Activated effector memory CD4-positive, alpha-beta T cell treated with anti-CD3 and anti-CD28 coated beads, Interleukin-2, amount 50 U/mL, for 16 hours (primary cell): ENCODE data around the gene MSANTD1.

Source experiments
- DNase-seq: peaks from one replicate; pipeline ENCODE4 v3.0.0-alpha.2; 2020

The MSANTD1 gene

DNA sequence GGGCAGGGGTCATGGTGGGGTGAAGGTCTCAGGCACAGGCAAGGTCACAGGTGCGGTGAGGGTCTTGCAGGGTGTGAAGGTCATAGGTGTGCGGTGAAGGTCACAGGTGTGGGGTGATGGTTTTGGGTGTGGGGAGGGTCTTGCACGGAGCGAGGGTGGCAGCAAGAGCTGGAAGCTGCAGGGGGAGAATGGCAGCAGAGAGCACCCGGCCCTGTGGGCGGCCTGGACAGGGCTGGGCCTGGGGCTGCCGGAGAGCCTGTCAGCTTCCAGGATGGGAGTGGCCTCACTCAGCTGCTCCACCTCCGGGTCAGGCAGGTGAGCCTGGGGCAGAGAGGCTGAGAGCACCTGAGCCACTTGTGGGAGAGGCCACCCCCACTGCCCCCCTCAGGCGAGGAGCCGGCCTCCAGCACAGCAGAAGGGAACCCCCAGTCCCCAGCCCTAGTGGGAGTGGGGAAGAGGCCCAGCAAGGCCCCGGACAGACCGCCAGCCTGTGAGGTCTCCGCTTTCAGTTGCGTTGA lies 1.5 kb downstream of the MSANTD1 start:
- DNase-seq: no peak

DNA sequence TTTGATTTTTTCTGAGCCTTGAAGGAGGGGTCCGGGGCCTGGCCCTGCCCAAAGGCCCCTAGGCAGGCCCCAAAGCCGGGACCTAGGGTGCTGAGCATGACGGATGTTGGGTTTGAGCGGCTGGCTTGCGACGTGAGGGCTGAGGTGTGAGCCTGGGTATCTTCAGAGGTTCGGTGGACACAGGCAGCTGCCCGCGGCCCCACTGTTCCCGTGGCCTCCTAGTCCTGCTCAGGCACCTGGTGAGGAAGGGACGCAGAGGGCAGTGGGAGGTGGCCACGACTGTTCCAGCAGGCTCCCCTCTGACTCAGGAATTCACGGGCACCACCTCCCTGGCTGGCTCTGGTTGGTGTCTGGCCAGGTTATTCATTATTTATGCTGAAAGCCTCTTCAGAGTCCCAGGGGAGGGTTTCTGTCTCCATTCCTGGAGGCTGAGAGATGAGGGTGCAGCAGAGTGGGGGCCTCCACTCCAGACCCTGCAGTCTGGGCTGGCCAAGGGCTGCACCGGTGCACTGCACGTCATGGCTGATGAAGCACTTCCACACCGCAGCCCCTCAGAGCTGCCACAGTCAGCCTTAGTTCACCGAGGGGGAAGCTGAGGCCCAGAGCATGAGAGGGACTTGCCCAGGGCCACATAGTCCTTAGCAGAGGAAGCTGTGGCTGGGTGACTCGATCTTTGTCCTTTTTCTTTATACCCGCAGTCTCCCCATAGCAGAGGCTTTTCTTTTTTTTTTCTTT lies 2.2 kb downstream of the MSANTD1 start:
- no peak for DNase-seq

DNA sequence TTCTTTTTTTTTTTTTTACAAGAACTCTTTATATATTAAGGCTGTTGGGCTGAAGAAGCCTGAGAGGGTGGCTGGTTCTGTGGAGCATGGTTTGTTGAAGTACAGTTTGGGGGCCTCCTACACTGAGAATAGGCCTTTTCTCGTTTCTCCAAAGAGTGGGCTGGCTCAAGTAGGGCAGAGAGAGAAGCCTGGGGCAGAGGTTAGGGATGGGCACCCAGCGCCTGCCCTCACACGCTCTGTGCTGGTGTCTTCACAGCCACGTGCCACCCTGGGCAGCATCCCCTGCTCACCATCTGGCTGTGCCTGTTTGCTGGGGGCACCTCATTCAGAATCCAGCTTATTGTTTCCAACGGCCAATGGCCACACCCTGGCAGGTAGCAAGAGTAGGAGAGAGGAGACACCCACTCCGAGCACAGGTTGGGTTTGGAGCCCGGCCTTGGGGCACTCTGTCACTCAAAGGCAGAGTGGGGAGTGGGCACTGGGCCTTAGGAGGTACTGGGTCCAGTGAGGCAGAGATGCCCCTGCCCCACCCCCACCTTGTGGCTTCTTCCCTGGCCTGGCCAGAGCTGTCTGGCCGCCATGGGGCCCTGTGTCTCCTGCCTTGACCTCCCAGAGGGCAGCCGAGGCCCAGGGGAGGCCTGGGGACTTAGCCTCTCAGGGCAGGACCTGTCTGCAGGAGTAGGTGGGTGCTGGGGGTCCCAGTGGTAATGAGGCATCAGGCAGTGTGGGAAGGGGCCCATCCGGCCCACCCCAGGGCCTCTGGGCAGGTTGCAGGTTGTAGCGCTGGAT lies 2.9 kb downstream of the MSANTD1 start:
- peak; percentile 47 for DNase-seq

DNA sequence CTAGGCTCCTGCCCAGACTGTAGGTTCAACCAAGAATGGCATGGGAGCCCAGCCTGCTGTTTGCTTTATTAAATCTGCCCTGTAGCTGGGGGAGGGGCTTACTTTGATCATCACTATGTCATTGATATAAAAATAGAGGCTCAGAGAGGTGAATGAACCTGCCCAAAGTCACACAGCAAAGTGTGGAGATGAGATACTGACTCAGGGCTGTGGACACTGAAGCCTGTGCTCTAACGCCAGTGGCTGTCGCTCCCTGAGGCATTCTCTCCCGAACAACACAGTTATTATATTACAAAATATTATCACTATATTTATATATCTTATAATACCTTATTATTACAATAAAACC lies 3.5 kb downstream of the MSANTD1 start:
- DNase-seq: no peak

DNA sequence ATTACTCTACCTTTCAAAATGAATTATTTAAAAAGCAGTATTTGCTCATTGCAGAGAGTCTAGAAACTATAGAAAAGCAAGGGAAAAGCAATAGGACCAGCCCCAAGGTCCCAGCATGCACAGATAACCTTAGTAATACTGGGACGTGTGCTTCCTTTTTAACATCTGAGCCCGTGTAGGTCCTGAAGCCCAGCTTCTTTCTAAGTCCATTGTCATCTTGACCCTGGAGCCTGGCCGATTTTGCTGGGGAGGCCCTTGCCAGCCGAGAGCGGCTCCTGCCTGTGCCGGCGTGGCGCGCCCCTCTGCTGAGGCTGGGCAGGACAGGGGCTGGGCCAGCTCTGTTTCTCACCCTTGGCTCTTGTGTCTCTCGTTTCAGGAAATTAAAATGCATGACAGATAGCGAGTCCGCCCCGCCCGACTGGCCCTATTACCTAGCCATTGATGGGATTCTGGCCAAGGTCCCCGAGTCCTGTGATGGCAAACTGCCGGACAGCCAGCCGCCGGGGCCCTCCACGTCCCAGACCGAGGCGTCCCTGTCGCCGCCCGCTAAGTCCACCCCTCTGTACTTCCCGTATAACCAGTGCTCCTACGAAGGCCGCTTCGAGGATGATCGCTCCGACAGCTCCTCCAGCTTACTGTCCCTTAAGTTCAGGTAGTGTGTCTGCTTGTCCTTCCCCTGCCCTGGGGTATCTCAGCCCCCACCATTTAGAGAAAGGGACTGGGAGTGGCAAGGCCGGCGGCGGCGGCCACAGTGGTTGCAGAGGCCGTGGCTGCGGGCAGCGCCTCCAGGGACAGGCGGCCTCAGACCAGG lies 4.1 kb downstream of the MSANTD1 start:
- DNase-seq: peak; percentile 44

DNA sequence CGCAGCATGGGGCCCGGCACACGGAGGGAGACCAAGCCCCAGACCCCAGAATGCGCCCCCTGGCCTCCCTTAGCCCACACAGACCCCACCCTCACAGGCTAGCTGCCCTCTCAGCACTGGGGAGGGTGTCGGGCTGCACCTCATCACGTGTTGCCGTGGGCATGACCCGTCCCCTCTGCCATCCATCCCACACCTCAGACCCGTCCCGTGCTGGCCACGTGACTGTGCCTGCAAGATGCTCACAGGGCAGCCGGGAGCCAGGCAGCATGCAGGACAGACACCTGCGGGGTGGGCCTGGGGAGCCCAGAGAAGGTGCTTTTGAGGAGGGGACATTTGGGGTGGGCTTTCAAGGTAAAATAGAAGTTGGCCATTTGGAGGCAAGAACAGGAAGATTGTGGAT lies 4.8 kb downstream of the MSANTD1 start:
- peak; percentile 60 for DNase-seq

DNA sequence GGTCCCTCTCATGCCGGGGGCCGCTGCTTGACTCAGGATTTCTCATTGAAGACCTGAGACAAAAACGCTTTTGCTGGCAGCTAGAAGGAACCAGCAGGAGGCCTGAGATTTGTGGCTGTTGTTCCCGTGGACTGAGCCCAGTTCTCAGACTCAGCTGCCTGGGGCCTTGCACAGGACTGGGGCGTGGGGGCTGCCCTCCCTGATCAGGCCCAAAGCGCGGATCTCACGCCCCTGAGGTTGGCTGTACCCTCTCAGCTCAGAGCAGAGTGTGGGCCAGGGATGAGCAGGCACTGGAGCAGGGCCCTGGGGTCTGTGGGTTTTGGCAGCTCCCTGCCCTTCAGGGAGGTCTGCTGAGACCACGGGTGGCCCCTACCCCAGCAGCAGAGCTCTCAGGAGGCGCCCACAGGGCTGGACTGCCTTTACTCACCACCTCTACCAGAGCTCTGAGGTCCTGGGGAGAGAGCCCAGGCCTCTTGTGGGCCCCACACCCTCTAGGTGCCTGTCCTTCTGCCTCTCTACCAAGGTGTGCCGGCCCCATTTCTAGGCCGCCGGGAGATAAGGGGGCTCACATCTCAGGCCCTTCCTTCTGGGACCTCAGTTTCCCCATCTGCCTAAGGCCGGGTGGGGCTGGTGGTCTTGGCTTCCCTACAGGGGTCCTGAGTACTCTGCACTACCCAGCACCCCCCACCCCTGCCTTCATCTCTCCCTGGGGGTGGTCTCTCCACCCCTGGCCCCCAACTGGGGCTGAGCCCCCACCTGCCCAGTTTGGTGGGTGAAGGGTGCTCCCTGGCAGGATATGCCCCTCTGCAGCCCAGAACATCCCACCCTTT lies 5.6 kb downstream of the MSANTD1 start:
- peak; percentile 22 for DNase-seq

DNA sequence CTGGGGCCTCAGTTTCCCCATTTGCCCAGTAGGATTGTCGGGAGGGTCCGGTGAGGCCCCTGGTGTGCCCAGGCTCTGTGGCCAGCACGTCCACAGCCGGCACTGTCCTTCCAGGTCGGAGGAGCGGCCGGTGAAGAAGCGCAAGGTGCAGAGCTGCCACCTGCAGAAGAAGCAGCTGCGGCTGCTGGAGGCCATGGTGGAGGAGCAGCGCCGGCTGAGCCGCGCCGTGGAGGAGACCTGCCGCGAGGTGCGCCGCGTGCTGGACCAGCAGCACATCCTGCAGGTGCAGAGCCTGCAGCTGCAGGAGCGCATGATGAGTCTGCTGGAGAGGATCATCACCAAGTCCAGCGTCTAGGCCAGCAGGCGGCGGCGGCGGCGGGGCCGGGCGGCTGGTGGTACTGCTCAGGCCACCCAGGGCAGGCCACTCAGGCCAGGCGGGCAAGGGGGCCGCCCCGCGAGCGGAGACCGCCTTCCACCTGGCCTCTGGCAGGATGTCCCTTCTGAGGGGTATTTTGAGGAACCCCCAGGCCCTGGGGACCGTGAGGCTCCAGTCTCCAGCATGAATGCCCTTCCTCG lies 6.7 kb downstream of the MSANTD1 start:
- DNase-seq: peak; percentile 51

DNA sequence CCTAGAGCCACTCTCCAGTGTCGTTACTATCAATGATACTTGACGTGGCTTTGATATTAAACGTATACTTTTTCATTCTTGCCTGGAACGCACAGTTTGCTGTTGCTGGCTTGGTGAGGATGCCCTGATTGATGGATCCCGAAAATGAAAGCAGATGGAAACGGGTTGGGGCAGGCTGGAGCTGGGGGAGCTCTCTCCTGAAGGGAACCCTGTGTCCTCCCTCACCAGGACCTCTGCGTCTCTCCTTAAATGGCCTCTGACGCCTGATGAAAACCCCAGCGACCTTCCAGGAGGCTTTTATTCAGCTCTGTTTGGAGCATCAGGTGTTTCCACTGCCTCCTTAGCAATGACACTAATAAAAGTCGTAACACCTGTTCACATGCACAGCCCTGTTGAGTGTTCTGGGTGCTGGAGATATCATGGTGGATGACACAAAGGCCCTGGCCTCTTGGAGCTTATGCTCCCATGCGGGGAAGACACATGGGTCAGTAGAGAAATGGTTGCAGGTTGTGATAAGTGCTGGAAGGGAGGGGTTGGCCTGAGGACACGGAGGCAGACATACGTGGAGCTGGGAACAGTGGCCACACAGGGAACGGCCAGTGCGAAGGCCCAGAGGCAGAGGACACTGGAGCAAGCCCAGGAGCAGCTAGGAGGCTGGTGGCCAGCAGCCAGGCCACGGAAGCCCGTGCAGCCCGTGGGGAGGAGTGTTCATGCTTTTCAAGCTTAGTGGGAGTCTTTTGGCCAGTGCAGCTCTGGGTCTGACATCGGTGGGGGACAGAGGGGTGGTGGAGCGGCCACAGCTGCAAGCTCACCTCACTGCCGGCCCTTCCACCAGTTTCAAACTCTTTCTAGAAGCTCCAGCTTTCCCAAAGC lies 7.5 kb downstream of the MSANTD1 start:
- peak; percentile 30 for DNase-seq

DNA sequence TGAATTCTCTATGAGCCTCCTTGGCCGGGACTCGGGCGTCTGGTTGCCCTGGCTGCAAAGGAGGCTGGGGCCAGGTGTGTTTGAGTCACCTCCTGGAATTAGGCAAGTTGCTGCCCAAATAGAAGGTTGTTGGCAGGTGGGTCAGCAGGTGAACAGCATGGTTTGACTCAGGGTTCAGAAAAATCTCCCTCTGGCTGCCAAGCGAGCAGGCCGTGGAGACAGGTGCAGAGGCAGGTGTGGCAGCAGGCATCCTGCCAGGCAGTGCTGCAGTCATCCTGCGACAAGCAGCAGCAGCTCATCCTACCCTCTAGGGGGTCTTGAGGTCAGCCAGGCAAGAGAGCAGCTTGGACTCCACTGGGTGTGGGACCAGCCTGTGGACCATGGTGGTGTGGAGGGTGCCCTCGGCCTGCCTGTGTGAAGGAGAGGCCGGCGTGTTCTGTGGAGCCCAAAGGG lies 8.2 kb downstream of the MSANTD1 start:
- peak; percentile 33 for DNase-seq

DNA sequence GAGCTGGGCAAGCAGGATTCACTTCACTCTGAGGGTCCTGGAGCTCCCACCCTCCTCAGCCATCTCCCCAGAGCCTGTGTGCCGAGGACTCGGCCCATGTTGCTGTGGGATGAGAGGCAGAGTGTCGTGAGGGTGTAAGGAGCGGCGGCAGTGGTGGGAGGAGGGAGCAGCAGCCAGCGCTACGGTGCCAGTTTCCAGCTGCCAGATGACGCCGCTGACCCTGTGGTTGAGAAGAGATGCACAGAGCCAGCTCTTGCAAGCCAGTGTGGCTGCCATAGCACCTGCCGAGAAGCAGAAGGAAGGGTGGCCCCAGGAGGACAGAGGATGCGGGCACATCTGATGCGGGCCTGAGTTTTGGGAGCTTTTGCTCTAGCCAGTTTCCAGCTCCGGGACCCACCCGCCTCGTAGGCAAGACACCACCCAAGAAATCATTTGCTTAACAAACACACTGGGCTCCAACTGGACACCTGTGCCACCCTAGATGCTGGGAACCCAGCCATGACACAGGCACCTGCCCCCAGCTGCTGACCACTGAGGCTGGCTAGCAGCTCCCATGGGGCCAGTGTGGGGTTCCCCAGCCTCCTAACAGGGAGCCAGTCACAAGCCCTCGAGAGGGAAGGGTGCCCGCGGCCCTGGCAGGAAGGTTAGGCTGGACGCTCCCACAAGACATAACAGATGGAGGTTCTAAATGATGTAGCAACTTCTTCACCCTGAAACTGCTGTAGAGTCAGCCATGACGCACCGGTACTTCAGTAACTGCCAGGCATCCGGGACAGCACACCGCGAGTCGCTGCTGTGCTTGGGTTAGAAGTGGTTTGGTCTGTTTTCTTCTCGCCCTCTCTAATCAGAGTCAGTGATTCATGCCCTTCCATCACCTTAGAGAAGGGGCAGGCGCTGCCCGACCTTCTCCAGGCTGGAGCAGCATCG lies 8.9 kb downstream of the MSANTD1 start:
- peak; percentile 50 for DNase-seq

DNA sequence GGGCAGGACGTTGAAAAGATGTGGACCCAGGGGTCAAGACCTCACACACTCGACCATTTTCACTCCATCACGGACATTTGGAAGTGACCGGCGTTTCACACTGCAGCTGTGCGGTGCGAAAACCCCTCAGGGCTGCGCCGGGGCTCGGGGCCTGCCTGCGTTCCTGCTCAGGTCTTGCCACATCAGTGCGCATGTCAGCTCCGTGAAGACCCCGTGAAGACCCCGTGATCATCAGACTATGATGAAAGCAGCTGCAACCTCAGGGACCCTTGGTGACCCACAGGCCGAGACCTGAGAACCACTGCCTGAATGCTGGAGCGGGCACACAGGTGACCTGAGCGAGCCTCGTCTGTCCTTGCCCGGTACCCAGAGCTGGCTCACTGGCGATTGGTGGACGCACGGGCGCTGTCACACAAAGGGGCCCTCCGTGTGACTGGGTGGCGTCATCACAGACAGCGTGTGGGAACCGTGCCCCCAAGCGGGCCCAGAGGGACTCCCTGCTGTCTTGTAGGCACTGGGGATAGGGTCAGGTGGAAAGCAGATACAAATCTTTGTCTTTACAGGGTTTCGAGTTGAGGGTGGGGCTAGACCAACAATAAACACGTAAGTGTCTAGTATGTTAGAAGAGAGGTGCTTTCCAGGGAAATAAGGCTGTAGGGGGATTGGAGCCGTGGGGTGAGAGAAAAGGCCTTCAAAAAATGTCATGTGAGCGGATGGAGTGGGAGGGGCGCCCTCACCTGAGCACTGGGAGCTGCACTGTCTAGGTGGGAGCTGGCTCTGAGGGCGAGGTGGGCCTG lies 12.7 kb downstream of the MSANTD1 start:
- no peak for DNase-seq

DNA sequence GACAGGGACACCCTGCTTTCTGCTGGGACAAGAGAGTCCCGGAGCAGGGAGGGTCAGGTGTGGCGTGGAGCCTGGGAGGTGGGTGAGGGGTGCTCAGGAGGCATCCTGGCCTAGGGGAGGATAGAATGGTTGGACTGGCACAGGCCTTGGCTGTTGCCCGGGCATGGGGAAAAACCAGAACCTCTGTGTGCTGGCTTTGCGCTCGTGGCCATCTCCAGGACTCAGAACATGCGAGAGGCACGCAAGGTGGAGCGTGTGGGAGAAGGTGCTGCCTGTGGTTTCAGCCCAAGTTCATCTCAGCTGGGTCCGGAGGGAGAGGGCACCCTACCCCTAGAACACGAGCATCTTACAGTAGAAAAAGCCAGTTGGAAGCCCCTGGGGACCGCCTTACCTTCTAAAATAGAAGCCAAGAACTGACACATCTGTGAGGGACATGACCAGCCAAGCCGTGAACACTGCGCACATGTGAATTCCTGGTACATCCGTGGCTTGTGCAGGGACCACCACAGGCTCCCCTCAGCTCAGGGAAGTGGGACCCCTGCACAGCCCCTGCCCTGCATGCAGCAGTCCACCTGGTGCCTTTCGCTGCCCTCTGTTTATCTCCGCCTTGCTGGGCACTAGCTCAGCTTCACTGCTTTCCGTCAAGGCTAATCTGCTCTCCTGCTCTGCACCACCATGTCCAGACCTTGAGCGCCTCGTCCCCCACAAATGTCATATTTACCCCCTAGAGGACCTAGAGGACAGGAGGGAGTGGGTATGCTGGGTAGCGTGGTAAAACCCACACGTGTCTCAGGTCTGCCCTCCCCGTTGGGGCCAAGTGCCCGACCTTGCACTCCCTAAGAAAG lies 13.5 kb downstream of the MSANTD1 start:
- peak; percentile 59 for DNase-seq

DNA sequence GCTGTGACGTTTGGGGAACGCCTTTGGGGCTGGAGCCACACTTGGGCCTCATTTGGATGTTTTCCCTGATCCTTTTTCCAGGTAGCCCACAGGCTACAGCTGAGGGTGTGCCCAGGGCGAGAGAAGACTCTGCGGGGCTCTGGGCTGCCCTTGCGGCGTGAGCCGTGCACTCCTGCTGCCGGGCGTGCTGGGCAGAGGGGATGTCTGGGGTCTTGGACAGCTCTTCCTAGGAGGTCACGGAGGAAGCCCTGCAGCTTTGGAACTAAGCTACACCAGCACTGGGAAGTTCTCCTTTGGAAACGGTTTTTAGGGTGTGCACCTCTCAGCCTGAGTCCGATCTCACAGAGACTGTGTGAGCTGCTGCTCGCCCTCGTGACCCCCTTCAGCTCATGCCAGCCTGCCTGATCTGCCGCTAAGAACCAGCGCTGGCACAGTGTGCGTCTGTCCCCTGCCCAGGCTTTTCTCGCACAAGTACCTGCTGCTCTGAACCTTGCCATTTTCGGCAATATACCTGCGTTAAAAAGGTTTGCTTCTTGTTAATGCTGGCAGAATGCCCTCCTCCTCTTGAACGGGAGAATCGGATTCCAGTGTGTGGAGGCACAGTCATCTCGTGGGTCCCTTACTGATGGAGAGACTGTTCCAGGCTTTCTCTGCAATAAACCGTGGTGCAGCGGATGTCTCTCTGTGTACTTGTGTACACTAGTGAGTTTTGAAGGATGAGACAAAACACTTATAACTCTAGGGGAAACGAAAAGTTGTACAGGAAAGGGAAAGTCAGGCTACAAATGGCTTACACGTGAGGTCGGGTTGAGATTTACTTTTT lies 14.3 kb downstream of the MSANTD1 start:
- DNase-seq: peak; percentile 31

DNA sequence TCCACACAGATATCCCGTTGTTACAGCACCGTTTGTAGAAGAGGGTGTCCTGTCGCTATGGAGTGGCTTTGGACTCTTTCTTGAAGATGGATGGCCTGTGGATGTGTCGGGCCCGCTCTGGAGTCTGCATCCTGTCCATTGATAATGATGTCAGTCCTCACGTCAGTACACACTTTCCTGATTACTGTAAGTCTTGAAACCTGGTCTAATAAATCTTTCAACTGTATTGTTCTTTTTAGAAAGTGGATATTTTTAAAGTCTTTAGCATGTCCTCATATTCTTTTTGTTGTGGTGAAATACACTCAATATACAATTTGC lies 14.9 kb downstream of the MSANTD1 start:
- no peak for DNase-seq

DNA sequence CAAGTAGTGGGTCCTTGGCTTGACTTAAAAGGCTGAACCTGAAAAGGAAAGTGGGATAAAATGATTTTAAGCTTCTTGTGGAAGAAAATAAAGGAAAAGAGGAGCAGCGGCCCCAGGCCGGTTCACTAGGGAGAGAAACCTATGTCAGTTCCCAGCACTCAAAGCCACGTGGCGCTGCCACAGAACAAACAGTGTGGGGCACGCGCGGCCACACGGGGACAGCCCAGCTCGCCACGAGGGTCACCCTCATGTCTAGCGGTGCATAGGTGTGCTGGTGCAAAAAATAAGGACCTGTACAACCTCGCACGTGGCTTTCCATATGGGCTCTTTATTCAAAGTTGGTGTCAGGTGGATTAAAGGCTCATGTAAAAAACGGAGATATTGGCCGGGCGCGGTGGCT lies 17.1 kb downstream of the MSANTD1 start:
- no peak for DNase-seq
